Neural cell (in vitro differentiated cells): ENCODE measurements around the gene KCNQ1OT1. TPM values are rescaled to one million over a fixed set of nuclear protein-coding genes. Genes with fewer than 3 reads are reported as not detected.

ENCODE experiments used
- H2AFZ ChIP-seq: fragments of 200-600, 300-800 bp; sonication (generic), shearing (Covaris generic); 2 replicates; pipeline ENCODE4 v1.6.0; 2014; ENCODE audit warnings: low read depth, mild to moderate bottlenecking, antibody characterized with exemption, low read length, moderate library complexity
- H3F3A ChIP-seq: fragments of 200-600 bp; shearing (Covaris generic); 2 replicates; pipeline ENCODE4 v1.6.1; 2016; ENCODE audit warnings: mild to moderate bottlenecking, moderate library complexity, mixed read lengths, antibody characterized with exemption, low read length; ENCODE audit not compliant: insufficient read depth, poor library complexity, severe bottlenecking
- H3K27ac ChIP-seq: fragments of 200-600, 300-800 bp; sonication (generic), shearing (Covaris generic); 2 replicates; pipeline ENCODE4 v1.5.1; 2014; ENCODE audit warnings: mild to moderate bottlenecking, low read length, moderate library complexity
- H3K27me3 ChIP-seq: fragments of 300-800, 200-600 bp; sonication (generic), shearing (Covaris generic); 2 replicates; pipeline ENCODE4 v1.6.0; 2014; ENCODE audit warnings: mild to moderate bottlenecking, low read depth, low read length, moderate library complexity; ENCODE audit not compliant: insufficient read depth
- H3K36me3 ChIP-seq: fragments of 300-800, 200-600 bp; sonication (generic), shearing (Covaris generic); 2 replicates; pipeline ENCODE4 v1.5.1; 2014; ENCODE audit warnings: mild to moderate bottlenecking, antibody characterized with exemption, low read length, moderate library complexity; ENCODE audit not compliant: insufficient read depth
- H3K4me2 ChIP-seq: fragments of 300-800, 200-600 bp; sonication (generic), shearing (Covaris generic); 2 replicates; pipeline ENCODE4 v1.6.0; 2014; ENCODE audit warnings: mild to moderate bottlenecking, low read length
- H3K4me3 ChIP-seq: fragments of 300-800, 200-600 bp; sonication (generic), shearing (Covaris generic); 2 replicates; pipeline ENCODE4 v1.5.1; 2014; ENCODE audit warnings: mild to moderate bottlenecking, low read length, moderate library complexity
- H3K79me2 ChIP-seq: fragments of 200-600 bp; shearing (Covaris generic); replicated peaks from 2 replicates; pipeline ENCODE4 v1.6.0; 2014; ENCODE audit warnings: mild to moderate bottlenecking, low read length, moderate library complexity; ENCODE audit not compliant: insufficient read depth
- H3K9ac ChIP-seq: fragments of 300-800, 200-600 bp; sonication (generic), shearing (Covaris generic); 2 replicates; pipeline ENCODE4 v1.6.1; 2016; ENCODE audit warnings: mild to moderate bottlenecking, low read length, mixed read lengths
- H3K9me2 ChIP-seq: fragments of 200-600 bp; shearing (Covaris generic); 2 replicates; pipeline ENCODE4 v1.6.1; 2016; ENCODE audit warnings: mild to moderate bottlenecking, low read length, mixed read lengths; ENCODE audit not compliant: insufficient read depth
- H3K9me3 ChIP-seq: fragments of 200-600, 300-800 bp; sonication (generic), shearing (Covaris generic); 2 replicates; pipeline ENCODE4 v1.6.1; 2016; ENCODE audit warnings: mild to moderate bottlenecking, mixed run types, low read length, moderate library complexity, mixed read lengths
- H4K20me1 ChIP-seq: fragments of 200-600 bp; shearing (Covaris generic); 2 replicates; pipeline ENCODE4 v1.6.1; 2016; ENCODE audit warnings: mild to moderate bottlenecking, mixed run types; ENCODE audit not compliant: insufficient read depth
- CTCF ChIP-seq: fragments of 450-650 bp; IDR thresholded peaks from 2 replicates; pipeline ENCODE4 v1.5.1; 2014; ENCODE audit warnings: antibody characterized with exemption, mild to moderate bottlenecking, moderate library complexity; ENCODE audit not compliant: poor library complexity, severe bottlenecking
- EP300 ChIP-seq: fragments of 450-650 bp; conservative IDR thresholded peaks from 2 replicates; pipeline ENCODE4 v1.6.1; 2014; ENCODE audit warnings: antibody characterized with exemption, mild to moderate bottlenecking, moderate library complexity; ENCODE audit not compliant: poor library complexity, severe bottlenecking
- EZH2 ChIP-seq: fragments of 200-600, 300-800 bp; shearing (Covaris generic), sonication (generic); IDR thresholded peaks from 2 replicates; pipeline ENCODE4 v1.6.1; 2014; ENCODE audit warnings: antibody characterized with exemption, low read length, borderline replicate concordance, mild to moderate bottlenecking; ENCODE audit not compliant: insufficient read depth, poor library complexity, severe bottlenecking
- MXI1 ChIP-seq: fragments of 450-650 bp; conservative IDR thresholded peaks from 2 replicates; pipeline ENCODE4 v1.6.1; 2014; ENCODE audit warnings: antibody characterized with exemption, mild to moderate bottlenecking; ENCODE audit not compliant: poor library complexity, severe bottlenecking
- POLR2AphosphoS5 ChIP-seq: IDR thresholded peaks from 2 replicates; pipeline ENCODE4 v1.6.1; 2012
- RAD21 ChIP-seq: fragments of 450-650 bp; conservative IDR thresholded peaks from 2 replicates; pipeline ENCODE4 v1.6.1; 2014; ENCODE audit warnings: antibody characterized with exemption, mild to moderate bottlenecking, moderate library complexity
- SMC3 ChIP-seq: fragments of 450-650 bp; conservative IDR thresholded peaks from 2 replicates; pipeline ENCODE4 v1.6.1; 2014; ENCODE audit warnings: antibody characterized with exemption, mild to moderate bottlenecking, moderate library complexity; ENCODE audit not compliant: poor library complexity
- TAF1 ChIP-seq: IDR thresholded peaks from 2 replicates; pipeline ENCODE4 v1.6.1; 2012; ENCODE audit warnings: low read depth
- polyA plus RNA-seq: library from polyadenylated mRNA; depleted of rRNA; stranded (reverse); fragments of >200 nt; gene quantifications from 2 replicates; pipeline ENCODE4 v1.2.3, GENCODE V29; 2014
- TF ChIP-seq, protein P1 (sequence below): IDR thresholded peaks from 2 replicates; pipeline ENCODE4 v1.6.1; 2012; ENCODE audit warnings: borderline replicate concordance

The KCNQ1OT1 gene
- polyA plus RNA-seq, 1 donor from 2014 or later = 0.12 TPM

DNA sequence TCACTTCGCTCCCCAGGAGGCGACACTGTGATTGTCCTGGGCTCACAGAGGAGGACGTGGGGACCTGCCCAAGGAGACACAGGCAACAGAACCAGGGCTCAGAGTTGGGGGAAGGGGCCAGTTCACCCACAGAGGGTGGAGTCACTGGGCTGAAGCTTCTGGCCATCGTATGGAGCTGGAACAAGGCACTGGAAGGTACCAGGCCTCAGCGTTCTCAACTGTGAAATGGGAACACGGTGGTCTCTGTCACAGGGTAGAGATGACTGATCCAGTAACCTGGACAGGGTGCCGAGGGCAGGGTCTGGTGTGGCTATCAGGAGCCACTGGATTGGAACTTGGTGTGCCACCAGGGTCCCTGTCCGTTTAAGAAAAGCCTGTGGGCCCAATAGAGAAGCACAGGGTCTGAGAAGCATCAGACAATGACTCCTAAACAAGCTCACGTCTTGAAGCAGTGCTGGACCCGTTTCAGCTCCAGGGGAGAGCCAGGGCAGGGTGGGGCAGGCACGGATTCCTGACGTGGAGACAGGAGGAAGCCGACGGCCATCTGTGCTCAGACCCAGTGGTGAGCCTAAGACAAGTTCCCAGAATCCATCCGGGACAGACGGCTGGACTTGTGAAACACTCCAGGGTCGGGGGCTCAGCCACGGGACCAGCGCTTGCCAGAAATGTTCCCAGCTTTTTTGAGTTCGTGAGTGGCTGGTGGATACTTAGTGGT, 25.0 kb upstream of the KCNQ1OT1 start:
- no peaks in the 10 kb centered on the region for H3K79me2 ChIP-seq
- H3K4me2 ChIP-seq = no peak overlapping the region
- H3K36me3 ChIP-seq = no peaks in the 10 kb centered on the region
- no peak overlapping the region for H3K27ac ChIP-seq
- H2AFZ ChIP-seq = no peak overlapping the region
- H4K20me1 ChIP-seq = no peaks in the 10 kb centered on the region
- H3K9me3 ChIP-seq = no peaks in the 10 kb centered on the region
- H3K9me2 ChIP-seq = no peaks in the 10 kb centered on the region
- H3K4me3 ChIP-seq = no peak overlapping the region
- H3F3A ChIP-seq = no peaks in the 10 kb centered on the region
- H3K9ac ChIP-seq = no peak overlapping the region
- TF ChIP-seq TAF1 = no peak
- no peak for TF ChIP-seq EZH2
- TF ChIP-seq CTCF = no peak
- no peak for TF ChIP-seq MXI1
- no peak for TF ChIP-seq EP300
- TF ChIP-seq, protein P1, sequence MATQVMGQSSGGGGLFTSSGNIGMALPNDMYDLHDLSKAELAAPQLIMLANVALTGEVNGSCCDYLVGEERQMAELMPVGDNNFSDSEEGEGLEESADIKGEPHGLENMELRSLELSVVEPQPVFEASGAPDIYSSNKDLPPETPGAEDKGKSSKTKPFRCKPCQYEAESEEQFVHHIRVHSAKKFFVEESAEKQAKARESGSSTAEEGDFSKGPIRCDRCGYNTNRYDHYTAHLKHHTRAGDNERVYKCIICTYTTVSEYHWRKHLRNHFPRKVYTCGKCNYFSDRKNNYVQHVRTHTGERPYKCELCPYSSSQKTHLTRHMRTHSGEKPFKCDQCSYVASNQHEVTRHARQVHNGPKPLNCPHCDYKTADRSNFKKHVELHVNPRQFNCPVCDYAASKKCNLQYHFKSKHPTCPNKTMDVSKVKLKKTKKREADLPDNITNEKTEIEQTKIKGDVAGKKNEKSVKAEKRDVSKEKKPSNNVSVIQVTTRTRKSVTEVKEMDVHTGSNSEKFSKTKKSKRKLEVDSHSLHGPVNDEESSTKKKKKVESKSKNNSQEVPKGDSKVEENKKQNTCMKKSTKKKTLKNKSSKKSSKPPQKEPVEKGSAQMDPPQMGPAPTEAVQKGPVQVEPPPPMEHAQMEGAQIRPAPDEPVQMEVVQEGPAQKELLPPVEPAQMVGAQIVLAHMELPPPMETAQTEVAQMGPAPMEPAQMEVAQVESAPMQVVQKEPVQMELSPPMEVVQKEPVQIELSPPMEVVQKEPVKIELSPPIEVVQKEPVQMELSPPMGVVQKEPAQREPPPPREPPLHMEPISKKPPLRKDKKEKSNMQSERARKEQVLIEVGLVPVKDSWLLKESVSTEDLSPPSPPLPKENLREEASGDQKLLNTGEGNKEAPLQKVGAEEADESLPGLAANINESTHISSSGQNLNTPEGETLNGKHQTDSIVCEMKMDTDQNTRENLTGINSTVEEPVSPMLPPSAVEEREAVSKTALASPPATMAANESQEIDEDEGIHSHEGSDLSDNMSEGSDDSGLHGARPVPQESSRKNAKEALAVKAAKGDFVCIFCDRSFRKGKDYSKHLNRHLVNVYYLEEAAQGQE = no peak
- no peak for TF ChIP-seq POLR2AphosphoS5
- TF ChIP-seq SMC3 = no peak
- TF ChIP-seq RAD21 = no peak
- peaks cover 33% of the 10 kb centered on the region for H3K27me3 ChIP-seq

DNA sequence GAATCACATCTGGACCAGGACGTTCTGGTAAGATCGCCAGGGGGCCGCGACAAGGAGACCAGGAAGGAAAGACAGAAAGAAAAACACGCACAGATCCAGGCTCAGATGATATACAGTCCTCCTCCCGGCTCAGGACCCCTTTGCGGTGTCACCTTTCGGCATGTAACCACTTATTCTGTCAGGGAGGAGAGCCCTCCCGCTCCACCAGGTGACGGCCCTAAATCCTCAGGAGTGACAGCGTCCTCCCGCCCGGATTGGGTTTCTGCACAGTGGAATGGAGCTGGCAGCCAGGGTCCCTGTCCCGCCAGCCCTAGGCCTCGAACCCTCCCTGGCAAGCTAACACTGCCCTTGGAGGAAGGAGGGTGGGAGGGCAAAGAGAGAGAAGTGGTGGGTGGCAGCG, 24.3 kb upstream of the KCNQ1OT1 start:
- no peak overlapping the region for H3K4me3 ChIP-seq
- no peaks in the 10 kb centered on the region for H4K20me1 ChIP-seq
- H3K27ac ChIP-seq = no peak overlapping the region
- no peak overlapping the region for H3K9ac ChIP-seq
- H3K27me3 ChIP-seq = peaks cover 40% of the 10 kb centered on the region
- no peak overlapping the region for H3K4me2 ChIP-seq
- H3K9me2 ChIP-seq = no peaks in the 10 kb centered on the region
- no peaks in the 10 kb centered on the region for H3F3A ChIP-seq
- H2AFZ ChIP-seq = no peak overlapping the region
- H3K36me3 ChIP-seq = no peaks in the 10 kb centered on the region
- no peak for TF ChIP-seq SMC3
- TF ChIP-seq, protein P1 = no peak
- H3K79me2 ChIP-seq = no peaks in the 10 kb centered on the region
- no peaks in the 10 kb centered on the region for H3K9me3 ChIP-seq
